IMR-90 (cell line): ENCODE measurements around the gene ZNF521. TPM values are rescaled to one million over a fixed set of nuclear protein-coding genes. Genes with fewer than 3 reads are reported as not detected.

ENCODE experiments used
- ATAC-seq: fragments of 200-7000 bp; cut with Tn5 transposase; 2 replicates; pipeline ENCODE4 v1.9.1; 2020; ENCODE audit warnings: low read depth, mild to moderate bottlenecking, moderate library complexity
- BruUV-seq: library from RNA; stranded (reverse); fragments of 400-500 nt; replicated peaks from 2 replicates; lab custom pipeline; 2021; lab: Mats Ljungman, UMichigan
- CTCF ChIA-PET: fragments of 300-600 bp; formaldehyde crosslinking; extraction: SDS; loops from one replicate; lab custom pipeline; 2021; ENCODE audit warnings: antibody characterized with exemption; lab: Yijun Ruan, JAX
- POLR2A ChIA-PET: fragments of 300-600 bp; sonication (Branson Sonifier 250); formaldehyde crosslinking; loops from one replicate; lab custom pipeline; 2022; ENCODE audit warnings: antibody characterized with exemption; ENCODE audit not compliant: unreplicated experiment; lab: Charles Lee
- DNase-seq: peaks from one replicate; pipeline ENCODE4 v3.0.0; 2013
- H2AFZ ChIP-seq: replicated peaks from 2 replicates; pipeline ENCODE3; 2013; ENCODE audit warnings: low read length, mild to moderate bottlenecking; ENCODE audit not compliant: poor library complexity
- H2AK5ac ChIP-seq: 2 replicates; pipeline ENCODE4 v1.6.1; 2013; ENCODE audit warnings: low read depth, low read length, inconsistent platforms
- H2AK9ac ChIP-seq: replicated peaks from 2 replicates; pipeline ENCODE3; 2013; ENCODE audit warnings: mild to moderate bottlenecking, low read depth, low read length, moderate library complexity; ENCODE audit not compliant: poor library complexity
- H2BK120ac ChIP-seq: 2 replicates; pipeline ENCODE4 v1.6.1; 2013; ENCODE audit warnings: low read depth, low read length, inconsistent platforms
- H2BK15ac ChIP-seq: 3 replicates; pipeline ENCODE4 v1.6.1; 2013; ENCODE audit warnings: low read depth, low read length, inconsistent platforms
- H2BK20ac ChIP-seq: 2 replicates; pipeline ENCODE4 v1.6.1; 2013; ENCODE audit warnings: low read depth, mild to moderate bottlenecking, inconsistent platforms, low read length, moderate library complexity
- H2BK5ac ChIP-seq: 2 replicates; pipeline ENCODE4 v1.6.1; 2013; ENCODE audit warnings: mild to moderate bottlenecking, low read depth, low read length, inconsistent platforms; ENCODE audit not compliant: poor library complexity, severe bottlenecking
- H3K14ac ChIP-seq: replicated peaks from 2 replicates; pipeline ENCODE4 v1.6.1; 2013; ENCODE audit warnings: low read depth, low read length, inconsistent platforms
- H3K18ac ChIP-seq: 2 replicates; pipeline ENCODE4 v1.6.1; 2013; ENCODE audit warnings: low read depth, low read length, control low read depth
- H3K23ac ChIP-seq: 2 replicates; pipeline ENCODE4 v1.6.1; 2013; ENCODE audit warnings: low read depth, low read length, inconsistent platforms
- H3K27ac ChIP-seq: 2 replicates; pipeline ENCODE4 v1.5.1; 2013; ENCODE audit warnings: mild to moderate bottlenecking, control low read depth, low read length; ENCODE audit not compliant: insufficient read depth
- H3K27me3 ChIP-seq: 2 replicates; pipeline ENCODE4 v1.6.1; 2013; ENCODE audit warnings: low read length; ENCODE audit not compliant: control insufficient read depth, insufficient read depth
- H3K36me3 ChIP-seq: 2 replicates; pipeline ENCODE4 v1.6.1; 2013; ENCODE audit warnings: low read length, mixed read lengths; ENCODE audit not compliant: control insufficient read depth, insufficient read depth
- H3K4ac ChIP-seq: 2 replicates; pipeline ENCODE4 v1.6.1; 2013; ENCODE audit warnings: low read depth, low read length, inconsistent platforms
- H3K4me1 ChIP-seq: 2 replicates; pipeline ENCODE4 v1.6.1; 2013; ENCODE audit warnings: low read length, mixed read lengths; ENCODE audit not compliant: control insufficient read depth, insufficient read depth
- H3K4me2 ChIP-seq: 2 replicates; pipeline ENCODE4 v1.6.1; 2013; ENCODE audit warnings: low read depth, mild to moderate bottlenecking, control low read depth, low read length, moderate library complexity
- H3K4me3 ChIP-seq: 2 replicates; pipeline ENCODE4 v1.5.1; 2013; ENCODE audit warnings: low read depth, mild to moderate bottlenecking, control low read depth, low read length, moderate library complexity; ENCODE audit not compliant: insufficient read depth
- H3K56ac ChIP-seq: 2 replicates; pipeline ENCODE4 v1.6.1; 2013; ENCODE audit warnings: low read length, inconsistent platforms; ENCODE audit not compliant: insufficient read depth; ENCODE audit errors: extremely low read depth
- H3K79me1 ChIP-seq, 2 experiments: 2 replicates each; pipeline ENCODE4 v1.6.1; 2013; ENCODE audit warnings: low read length in 2 of 2, inconsistent platforms in 1 of 2, low read depth in 1 of 2
- H3K9ac ChIP-seq: 2 replicates; pipeline ENCODE4 v1.6.1; 2013; ENCODE audit warnings: low read depth, low read length, control low read depth
- H3K9me1 ChIP-seq: 2 replicates; pipeline ENCODE4 v1.6.1; 2013; ENCODE audit warnings: low read length, inconsistent platforms; ENCODE audit not compliant: insufficient read depth
- H3K9me3 ChIP-seq: 2 replicates; pipeline ENCODE4 v1.6.1; 2013; ENCODE audit warnings: low read length; ENCODE audit not compliant: control insufficient read depth, insufficient read depth
- H4K20me1 ChIP-seq: 2 replicates; pipeline ENCODE4 v1.6.1; 2013; ENCODE audit warnings: low read length, inconsistent platforms; ENCODE audit not compliant: insufficient read depth
- H4K5ac ChIP-seq: 2 replicates; pipeline ENCODE4 v1.6.1; 2013; ENCODE audit warnings: mild to moderate bottlenecking, low read depth, low read length, control low read depth
- H4K8ac ChIP-seq, 2 experiments: 2 replicates each; pipeline ENCODE4 v1.6.1; 2013; ENCODE audit warnings: low read depth in 2 of 2, low read length in 2 of 2, control low read depth in 1 of 2, inconsistent platforms in 1 of 2
- H4K91ac ChIP-seq: 2 replicates; pipeline ENCODE4 v1.6.1; 2013; ENCODE audit warnings: low read depth, low read length, inconsistent platforms; ENCODE audit not compliant: insufficient read depth
- BHLHE40 ChIP-seq: fragments of 150-350 bp; IDR thresholded peaks from 2 replicates; pipeline ENCODE4 v1.6.1; 2016; ENCODE audit warnings: mild to moderate bottlenecking, low read depth, low read length
- CEBPB ChIP-seq: IDR thresholded peaks from 2 replicates; pipeline ENCODE4 v1.6.1; 2012; ENCODE audit warnings: low read depth, low read length, improper control_type of control experiment
- CHD1 ChIP-seq: IDR thresholded peaks from 2 replicates; pipeline ENCODE4 v1.6.1; 2012; ENCODE audit warnings: low read depth, low read length, improper control_type of control experiment
- FOS ChIP-seq: fragments of 150-350 bp; IDR thresholded peaks from 2 replicates; pipeline ENCODE4 v1.6.1; 2016; ENCODE audit warnings: low read depth, low read length
- MAFK ChIP-seq: IDR thresholded peaks from 2 replicates; pipeline ENCODE4 v1.6.1; 2012; ENCODE audit warnings: low read depth, low read length, improper control_type of control experiment
- MAZ ChIP-seq: IDR thresholded peaks from 2 replicates; pipeline ENCODE4 v1.6.1; 2012; ENCODE audit warnings: low read depth, mild to moderate bottlenecking, low read length, improper control_type of control experiment, moderate library complexity, borderline replicate concordance
- MXI1 ChIP-seq: IDR thresholded peaks from 2 replicates; pipeline ENCODE4 v1.6.1; 2012; ENCODE audit warnings: low read depth, mild to moderate bottlenecking, low read length, moderate library complexity, borderline replicate concordance
- NFE2L2 ChIP-seq: fragments of 150-350 bp; IDR thresholded peaks from 2 replicates; pipeline ENCODE4 v1.6.1; 2016; ENCODE audit warnings: low read depth, mild to moderate bottlenecking, low read length
- POLR2A ChIP-seq: IDR thresholded peaks from 2 replicates; pipeline ENCODE4 v1.6.1; 2012; ENCODE audit warnings: mild to moderate bottlenecking, low read depth, low read length
- RAD21 ChIP-seq: IDR thresholded peaks from 2 replicates; pipeline ENCODE4 v1.6.1; 2012; ENCODE audit warnings: low read length, improper control_type of control experiment
- RCOR1 ChIP-seq: IDR thresholded peaks from 2 replicates; pipeline ENCODE4 v1.6.1; 2012; ENCODE audit warnings: mild to moderate bottlenecking, low read length, improper control_type of control experiment; ENCODE audit not compliant: insufficient replicate concordance
- RFX5 ChIP-seq: IDR thresholded peaks from 2 replicates; pipeline ENCODE4 v1.8.0; 2012; ENCODE audit warnings: low read depth, mild to moderate bottlenecking, low read length, moderate library complexity
- SMC3 ChIP-seq: fragments of 150-350 bp; IDR thresholded peaks from 2 replicates; pipeline ENCODE4 v1.6.1; 2016; ENCODE audit warnings: low read depth, mild to moderate bottlenecking, antibody characterized with exemption, low read length, moderate library complexity
- WGBS, 2 experiments: methylation state at CpG; one replicate each; pipeline versions ENCODE4 v1.1.5 to v1.1.7; 2013; ENCODE audit warnings: missing lambda C conversion rate in 2 of 2; ENCODE audit not compliant: insufficient read length in 1 of 2; ENCODE audit errors: extremely low coverage in 2 of 2; 5-methylcytosine and 5-hydroxymethylcytosine counted together
- dilution Hi-C: fragments of 300-500 bp; cut with HindIII; formaldehyde crosslinking; loops from one replicate; pipeline ENCODE4 v1.14.3; 2018; ENCODE audit warnings: low sequenced_read_pairs; ENCODE audit not compliant: unreplicated experiment
- in situ Hi-C: fragments of 300-500 bp; cut with MboI; formaldehyde crosslinking; loops from 3 replicates; pipeline ENCODE4 v1.14.3; 2019; ENCODE audit warnings: low sequenced_read_pairs, inconsistent platforms, mixed read lengths
- intact Hi-C: fragments of 100-400 bp; cut with micrococcal nuclease; formaldehyde crosslinking; loops from 2 replicates; pipeline ENCODE4 v1.10.0; 2022
- polyA plus RNA-seq, 3 experiments: library from polyadenylated mRNA; depleted of rRNA; stranded (reverse); fragments of >200 nt; gene quantifications; 2 replicates each; pipeline ENCODE4 v1.2.3, GENCODE V29; 2012; ENCODE audit warnings: low replicate concordance in 1 of 3
- total RNA-seq: library from RNA; depleted of rRNA; stranded (reverse); fragments of >200 nt; gene quantifications from 2 replicates; pipeline ENCODE4 v1.2.3, GENCODE V29; 2012
- TF ChIP-seq, protein P1 (sequence below): fragments of 150-350 bp; IDR thresholded peaks from 2 replicates; pipeline ENCODE4 v1.6.1; 2017; ENCODE audit warnings: mild to moderate bottlenecking, antibody characterized with exemption, low read length, low read depth
- TF ChIP-seq, protein P2 (sequence below): conservative IDR thresholded peaks from 2 replicates; pipeline ENCODE4 v1.5.1; 2012; ENCODE audit warnings: mild to moderate bottlenecking, low read depth, low read length, improper control_type of control experiment
- TF ChIP-seq, protein P3 (sequence below): fragments of 150-350 bp; IDR thresholded peaks from 2 replicates; pipeline ENCODE4 v1.6.1; 2016; ENCODE audit warnings: low read depth, mild to moderate bottlenecking, low read length, moderate library complexity, borderline replicate concordance

ZNF521 gene
- total and polyA plus RNA-seq, 2 of the 4 experiments (the other 2 are of a cell fraction): 21.5 to 59.3 TPM

DNA sequence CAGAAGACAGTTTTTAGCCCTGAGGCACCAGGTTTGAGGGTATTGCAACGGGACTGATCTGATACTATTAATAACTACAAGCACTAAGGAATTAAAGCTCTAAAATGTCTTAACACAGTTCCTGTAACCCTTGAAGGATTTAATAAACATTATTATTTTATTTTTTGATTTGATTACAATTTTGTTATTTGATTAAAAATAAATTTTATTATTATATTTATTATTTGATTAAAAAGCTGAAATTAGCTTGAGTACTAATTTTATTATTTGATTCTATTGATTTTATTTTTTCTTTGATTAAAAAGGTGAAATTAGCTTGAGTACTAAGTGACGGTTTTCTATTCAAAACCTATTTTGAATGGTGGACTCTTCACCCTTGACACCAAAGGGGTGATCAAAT, 307.3 kb downstream of the ZNF521 start:
- H4K8ac ChIP-seq: no peak overlapping the region
- H3K4ac ChIP-seq: no peak overlapping the region
- H3K36me3 ChIP-seq: no peaks in the 10 kb centered on the region
- dilution Hi-C loops: no loop called here
- no peaks in the 10 kb centered on the region for H3K79me1 ChIP-seq
- H3K27me3 ChIP-seq: peaks cover 5% of the 10 kb centered on the region; the same call in 1 of the 2 replicates
- ChIA-PET POLR2A (interaction anchor here (0.6 kb wide), 1 partner anchor 39 kb away, joined by 5 read pairs; no protein-coding TSS in a partner anchor), CTCF (interaction anchor here (0.9 kb wide), 1 partner anchor 15 kb away, joined by 3 read pairs; no protein-coding TSS in a partner anchor)
- H2BK20ac ChIP-seq: no peak overlapping the region
- H2AK5ac ChIP-seq: no peak overlapping the region
- H3K4me1 ChIP-seq: no peaks in the 10 kb centered on the region; the same call in 1 of the 2 replicates
- no peak overlapping the region for H2BK15ac ChIP-seq
- H3K9ac ChIP-seq: no peak overlapping the region
- no TSS peak for BruUV-seq
- H4K20me1 ChIP-seq: no peaks in the 10 kb centered on the region
- no peak overlapping the region for H3K23ac ChIP-seq
- no peak overlapping the region for H3K4me2 ChIP-seq
- H3K56ac ChIP-seq: no peak overlapping the region
- H3K14ac ChIP-seq: no peak overlapping the region
- TF ChIP-seq, protein P1, sequence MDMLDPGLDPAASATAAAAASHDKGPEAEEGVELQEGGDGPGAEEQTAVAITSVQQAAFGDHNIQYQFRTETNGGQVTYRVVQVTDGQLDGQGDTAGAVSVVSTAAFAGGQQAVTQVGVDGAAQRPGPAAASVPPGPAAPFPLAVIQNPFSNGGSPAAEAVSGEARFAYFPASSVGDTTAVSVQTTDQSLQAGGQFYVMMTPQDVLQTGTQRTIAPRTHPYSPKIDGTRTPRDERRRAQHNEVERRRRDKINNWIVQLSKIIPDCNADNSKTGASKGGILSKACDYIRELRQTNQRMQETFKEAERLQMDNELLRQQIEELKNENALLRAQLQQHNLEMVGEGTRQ: no peak
- no peak for TF ChIP-seq MAZ
- TF ChIP-seq SMC3: no peak
- TF ChIP-seq RCOR1: no peak
- TF ChIP-seq, protein P2, sequence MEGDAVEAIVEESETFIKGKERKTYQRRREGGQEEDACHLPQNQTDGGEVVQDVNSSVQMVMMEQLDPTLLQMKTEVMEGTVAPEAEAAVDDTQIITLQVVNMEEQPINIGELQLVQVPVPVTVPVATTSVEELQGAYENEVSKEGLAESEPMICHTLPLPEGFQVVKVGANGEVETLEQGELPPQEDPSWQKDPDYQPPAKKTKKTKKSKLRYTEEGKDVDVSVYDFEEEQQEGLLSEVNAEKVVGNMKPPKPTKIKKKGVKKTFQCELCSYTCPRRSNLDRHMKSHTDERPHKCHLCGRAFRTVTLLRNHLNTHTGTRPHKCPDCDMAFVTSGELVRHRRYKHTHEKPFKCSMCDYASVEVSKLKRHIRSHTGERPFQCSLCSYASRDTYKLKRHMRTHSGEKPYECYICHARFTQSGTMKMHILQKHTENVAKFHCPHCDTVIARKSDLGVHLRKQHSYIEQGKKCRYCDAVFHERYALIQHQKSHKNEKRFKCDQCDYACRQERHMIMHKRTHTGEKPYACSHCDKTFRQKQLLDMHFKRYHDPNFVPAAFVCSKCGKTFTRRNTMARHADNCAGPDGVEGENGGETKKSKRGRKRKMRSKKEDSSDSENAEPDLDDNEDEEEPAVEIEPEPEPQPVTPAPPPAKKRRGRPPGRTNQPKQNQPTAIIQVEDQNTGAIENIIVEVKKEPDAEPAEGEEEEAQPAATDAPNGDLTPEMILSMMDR: no peak
- no peak for TF ChIP-seq RAD21
- no peak for TF ChIP-seq CHD1
- TF ChIP-seq, protein P3, sequence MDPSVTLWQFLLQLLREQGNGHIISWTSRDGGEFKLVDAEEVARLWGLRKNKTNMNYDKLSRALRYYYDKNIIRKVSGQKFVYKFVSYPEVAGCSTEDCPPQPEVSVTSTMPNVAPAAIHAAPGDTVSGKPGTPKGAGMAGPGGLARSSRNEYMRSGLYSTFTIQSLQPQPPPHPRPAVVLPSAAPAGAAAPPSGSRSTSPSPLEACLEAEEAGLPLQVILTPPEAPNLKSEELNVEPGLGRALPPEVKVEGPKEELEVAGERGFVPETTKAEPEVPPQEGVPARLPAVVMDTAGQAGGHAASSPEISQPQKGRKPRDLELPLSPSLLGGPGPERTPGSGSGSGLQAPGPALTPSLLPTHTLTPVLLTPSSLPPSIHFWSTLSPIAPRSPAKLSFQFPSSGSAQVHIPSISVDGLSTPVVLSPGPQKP: no peak
- no peak for TF ChIP-seq FOS
- no peak for TF ChIP-seq POLR2A
- TF ChIP-seq CEBPB: no peak
- no peak for TF ChIP-seq MAFK
- no peak for TF ChIP-seq MXI1
- no peak for TF ChIP-seq RFX5
- no peak for TF ChIP-seq BHLHE40
- TF ChIP-seq NFE2L2: no peak
- no peak for DNase-seq
- in situ Hi-C loops: no loop called here
- no peak overlapping the region for H2AK9ac ChIP-seq
- H3K27ac ChIP-seq: no peak overlapping the region
- no peak overlapping the region for H4K91ac ChIP-seq
- no peak overlapping the region for H3K4me3 ChIP-seq
- H3K18ac ChIP-seq: no peak overlapping the region
- no peaks in the 10 kb centered on the region for H3K9me1 ChIP-seq
- ATAC-seq: no peak
- no CpG with 5 or more reads among the region's 2 CpGs for WGBS, 2 experiments
- intact Hi-C loops: no loop called here
- H2BK5ac ChIP-seq: no peak overlapping the region
- H3K9me3 ChIP-seq: no peaks in the 10 kb centered on the region
- H4K5ac ChIP-seq: no peak overlapping the region
- H2BK120ac ChIP-seq: no peak overlapping the region
- H2AFZ ChIP-seq: no peak overlapping the region
